ENCODE results near the gene RNF2. TPM values are rescaled to one million over a fixed set of nuclear protein-coding genes. Genes with fewer than 3 reads are reported as not detected.

Gene RNF2
- total RNA-seq, 1 donor: 25.9 TPM

DNA sequence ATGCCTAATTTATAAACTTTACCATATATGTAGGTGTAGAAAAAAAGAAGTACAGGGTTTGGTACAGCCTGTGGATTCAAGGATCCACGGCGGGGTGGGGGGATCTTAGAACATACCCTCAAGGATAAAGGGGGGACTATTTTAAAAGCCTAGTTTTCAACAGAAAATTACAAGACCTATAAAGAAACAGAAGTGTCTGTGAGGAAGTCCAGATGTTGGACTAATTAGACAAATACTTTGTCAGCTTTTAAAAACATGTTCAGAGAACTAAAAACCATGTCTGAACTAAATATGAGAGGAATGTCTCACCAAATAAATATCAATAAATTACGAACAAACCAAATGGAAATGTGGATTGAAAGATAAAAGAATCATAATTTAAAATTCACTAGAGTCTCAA lies 59.8 kb downstream of the RNF2 start:
- no peaks in the 10 kb centered on the region for H3K4me1 ChIP-seq (ENCODE audit: insufficient read depth, low read length)
- H3K27me3 ChIP-seq (ENCODE audit: insufficient read depth, low read length): no peaks in the 10 kb centered on the region
- peaks cover 6% of the 10 kb centered on the region for H3K9me3 ChIP-seq (ENCODE audit: low read depth, low read length)
- H3K4me3 ChIP-seq (ENCODE audit: low read length): no peak overlapping the region

DNA sequence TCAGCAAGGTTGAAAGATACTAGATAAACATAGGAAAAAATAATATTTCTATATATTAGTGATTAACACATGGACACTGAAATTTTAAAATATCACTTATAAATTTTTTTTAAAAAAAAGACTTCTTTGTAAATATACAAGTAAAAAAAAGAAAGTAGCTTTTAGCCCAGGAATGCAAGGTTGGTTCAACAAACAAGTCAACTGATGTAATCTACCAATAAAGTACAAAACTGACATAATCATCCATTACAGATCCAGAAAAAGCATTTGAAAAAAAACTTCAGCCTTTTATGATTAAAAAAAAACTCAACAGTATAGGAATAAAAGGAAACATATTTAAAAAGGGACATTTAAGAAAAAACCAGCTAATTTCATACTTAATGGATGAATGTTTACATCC lies 63.0 kb downstream of the RNF2 start:
- H3K9me3 ChIP-seq (ENCODE audit: low read depth, low read length): peaks cover 6% of the 10 kb centered on the region
- no peaks in the 10 kb centered on the region for H3K4me1 ChIP-seq (ENCODE audit: insufficient read depth, low read length)
- H3K4me3 ChIP-seq (ENCODE audit: low read length): no peak overlapping the region
- no peaks in the 10 kb centered on the region for H3K27me3 ChIP-seq (ENCODE audit: insufficient read depth, low read length)

DNA sequence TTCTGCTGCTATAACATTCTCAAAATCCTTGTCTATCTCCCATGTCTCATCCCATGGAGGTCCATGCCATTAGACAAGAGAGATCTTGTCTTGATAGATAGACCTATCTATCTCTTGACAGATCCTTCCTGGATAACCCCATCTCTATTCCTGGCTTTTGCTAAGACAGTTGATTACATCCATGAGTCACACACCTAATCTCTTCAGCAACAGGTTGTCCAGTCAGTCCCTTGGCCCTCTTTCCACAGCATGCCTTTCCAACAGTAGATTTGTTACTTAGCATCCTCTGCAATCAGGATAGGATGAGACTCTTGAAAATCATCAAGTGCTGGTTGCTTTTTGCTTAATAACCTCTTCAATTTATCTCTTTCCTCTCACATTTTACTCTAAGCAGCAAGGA lies 64.8 kb downstream of the RNF2 start:
- H3K27me3 ChIP-seq (ENCODE audit: insufficient read depth, low read length): no peaks in the 10 kb centered on the region
- no peaks in the 10 kb centered on the region for H3K4me1 ChIP-seq (ENCODE audit: insufficient read depth, low read length)
- no peak overlapping the region for H3K4me3 ChIP-seq (ENCODE audit: low read length)
- H3K9me3 ChIP-seq (ENCODE audit: low read depth, low read length): peaks cover 6% of the 10 kb centered on the region

DNA sequence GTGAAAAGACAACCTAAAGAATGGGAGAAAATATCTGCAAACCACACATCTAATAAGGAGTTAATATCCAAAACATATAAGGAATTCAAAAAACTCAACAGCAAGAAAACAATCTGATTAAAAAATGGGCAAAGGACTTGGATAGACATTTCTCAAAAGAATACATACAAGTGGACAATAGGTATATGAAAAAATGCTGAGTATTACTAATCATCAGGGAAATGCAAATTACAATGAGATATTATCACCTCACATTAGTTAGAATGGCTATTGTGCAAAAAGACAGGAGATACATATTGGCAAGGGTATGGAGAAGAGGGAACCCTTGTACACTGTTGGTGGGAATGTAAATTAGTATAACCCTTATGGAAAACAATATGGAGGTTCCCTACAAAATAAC lies 66.5 kb downstream of the RNF2 start:
- H3K27me3 ChIP-seq (ENCODE audit: insufficient read depth, low read length): no peaks in the 10 kb centered on the region
- no peak overlapping the region for H3K4me3 ChIP-seq (ENCODE audit: low read length)
- no peaks in the 10 kb centered on the region for H3K4me1 ChIP-seq (ENCODE audit: insufficient read depth, low read length)
- H3K9me3 ChIP-seq (ENCODE audit: low read depth, low read length): peaks cover 6% of the 10 kb centered on the region

DNA sequence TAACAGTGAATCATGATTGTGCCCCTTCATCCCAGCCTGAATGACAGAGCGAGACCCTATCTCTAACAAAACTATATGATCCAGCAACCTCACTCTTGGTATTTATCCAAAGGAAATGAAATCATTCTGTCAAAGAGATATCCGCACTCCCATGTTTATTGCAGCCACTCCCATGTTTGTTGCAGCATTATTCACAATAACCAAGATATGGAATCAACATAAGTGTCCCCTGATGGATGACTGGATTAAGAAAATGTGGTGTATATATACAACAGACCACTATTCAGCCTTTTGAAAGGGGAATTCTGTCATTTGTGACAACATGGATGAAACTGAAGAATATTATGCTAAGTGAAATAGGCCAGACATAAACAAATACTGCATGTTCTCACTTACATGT lies 67.0 kb downstream of the RNF2 start:
- Histone ChIP-seq H3K4me3 (ENCODE audit: low read length) (no peak overlapping the region), H3K9me3 (ENCODE audit: low read depth, low read length) (peaks cover 6% of the 10 kb centered on the region), H3K27me3 (ENCODE audit: insufficient read depth, low read length) (no peaks in the 10 kb centered on the region), H3K4me1 (ENCODE audit: insufficient read depth, low read length) (no peaks in the 10 kb centered on the region)

DNA sequence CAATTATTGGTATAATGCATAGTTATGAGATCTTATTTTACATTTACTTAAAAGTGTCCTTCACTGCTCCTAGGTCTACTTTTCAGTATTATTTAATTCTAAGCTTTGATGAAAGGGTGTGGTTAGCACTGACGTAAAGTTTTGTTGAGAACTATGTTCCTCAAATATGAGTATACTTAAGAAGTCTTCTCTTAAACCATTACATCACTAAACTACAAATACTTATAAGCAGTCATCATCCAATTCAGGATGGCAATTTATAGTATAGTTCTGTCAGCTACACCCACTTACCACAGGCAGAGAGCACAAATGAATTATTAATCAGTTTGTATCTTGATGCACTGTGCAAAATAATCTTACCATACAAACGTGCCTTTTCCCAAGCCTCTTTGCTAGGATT lies 84.3 kb downstream of the RNF2 start:
- Histone ChIP-seq H3K27me3 (ENCODE audit: insufficient read depth, low read length) (no peaks in the 10 kb centered on the region), H3K4me3 (ENCODE audit: low read length) (no peak overlapping the region)

DNA sequence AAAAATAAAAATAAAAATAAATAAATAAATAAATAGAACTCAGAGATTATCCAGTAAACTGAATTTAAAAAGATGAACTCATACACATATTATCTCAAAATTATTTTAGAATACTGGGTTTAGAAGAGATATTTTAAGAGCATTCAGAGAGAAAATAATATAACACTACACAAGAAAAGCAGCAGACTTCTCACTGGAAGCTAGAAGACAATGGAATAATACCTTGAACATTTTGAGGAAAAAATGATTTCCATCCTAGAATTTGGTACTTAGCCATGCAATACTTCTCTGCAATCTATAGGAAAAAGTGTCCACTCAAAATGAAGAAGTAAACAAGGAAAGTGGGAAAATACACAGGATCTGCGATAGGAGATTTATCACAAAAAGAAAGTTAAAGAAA lies 87.2 kb downstream of the RNF2 start:
- H3K9me3 ChIP-seq (ENCODE audit: low read depth, low read length): peaks cover 6% of the 10 kb centered on the region
- H3K4me3 ChIP-seq (ENCODE audit: low read length): no peak overlapping the region
- H3K27me3 ChIP-seq (ENCODE audit: insufficient read depth, low read length): no peaks in the 10 kb centered on the region
- no peaks in the 10 kb centered on the region for H3K4me1 ChIP-seq (ENCODE audit: insufficient read depth, low read length)

More for the DNA sequence above, 84.3 kb downstream of the RNF2 start:
- peaks cover 6% of the 10 kb centered on the region for H3K9me3 ChIP-seq (ENCODE audit: low read depth, low read length)
- H3K4me1 ChIP-seq (ENCODE audit: insufficient read depth, low read length): no peaks in the 10 kb centered on the region

DNA sequence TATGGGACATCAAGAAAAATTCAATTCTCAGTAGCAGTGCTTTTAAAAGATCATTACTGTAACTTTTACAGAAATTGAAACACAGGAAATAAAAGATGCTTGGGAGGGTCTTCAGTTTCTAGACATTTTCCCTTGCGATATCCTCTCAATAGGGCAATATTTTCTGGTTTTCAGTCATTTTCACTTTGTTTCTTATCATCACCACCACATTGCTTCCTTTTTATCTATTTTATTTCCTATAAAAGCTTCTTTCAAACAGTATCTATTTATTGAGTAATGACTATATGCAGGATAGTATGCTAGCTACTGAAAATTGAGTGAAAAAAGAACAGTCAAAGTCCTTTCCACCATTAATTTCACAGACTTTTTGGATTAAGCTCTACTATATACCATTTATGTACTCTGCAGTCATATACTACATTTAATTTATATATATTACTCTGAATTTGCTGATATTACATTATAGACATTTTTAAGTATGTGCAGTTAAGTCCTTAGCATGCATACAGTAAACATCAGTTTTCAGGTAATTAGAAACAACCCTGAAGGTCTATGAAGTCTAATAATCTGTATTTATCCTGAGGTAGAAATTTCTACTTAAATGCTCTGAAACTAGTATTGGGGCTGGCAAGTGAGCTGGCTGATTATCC lies 92.7 kb downstream of the RNF2 start:
- Histone ChIP-seq H3K27me3 (ENCODE audit: insufficient read depth, low read length) (no peaks in the 10 kb centered on the region), H3K4me1 (ENCODE audit: insufficient read depth, low read length) (no peaks in the 10 kb centered on the region), H3K9me3 (ENCODE audit: low read depth, low read length) (peaks cover under 1% of the 10 kb centered on the region), H3K4me3 (ENCODE audit: low read length) (no peak overlapping the region)

DNA sequence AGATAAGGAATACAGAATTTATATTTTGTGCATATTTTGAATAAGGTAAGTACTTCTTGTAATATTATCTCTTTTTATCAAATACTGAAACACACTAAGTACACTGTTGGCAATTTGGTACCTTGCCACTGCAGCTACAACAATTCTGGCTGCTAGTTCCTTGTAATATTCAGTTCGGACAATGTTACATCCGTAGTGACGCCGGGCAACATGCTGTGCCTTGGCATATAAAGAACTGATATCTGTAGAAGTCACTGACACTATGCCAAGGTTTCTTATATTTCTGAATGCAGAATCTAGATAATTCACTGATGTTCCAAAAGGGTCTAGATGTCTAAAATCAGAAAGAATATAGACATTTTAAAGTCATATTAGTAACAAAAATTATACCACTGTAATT lies 93.9 kb downstream of the RNF2 start:
- H3K9me3 ChIP-seq (ENCODE audit: low read depth, low read length): no peaks in the 10 kb centered on the region
- no peak overlapping the region for H3K4me3 ChIP-seq (ENCODE audit: low read length)
- H3K27me3 ChIP-seq (ENCODE audit: insufficient read depth, low read length): no peaks in the 10 kb centered on the region
- H3K4me1 ChIP-seq (ENCODE audit: insufficient read depth, low read length): no peaks in the 10 kb centered on the region

DNA sequence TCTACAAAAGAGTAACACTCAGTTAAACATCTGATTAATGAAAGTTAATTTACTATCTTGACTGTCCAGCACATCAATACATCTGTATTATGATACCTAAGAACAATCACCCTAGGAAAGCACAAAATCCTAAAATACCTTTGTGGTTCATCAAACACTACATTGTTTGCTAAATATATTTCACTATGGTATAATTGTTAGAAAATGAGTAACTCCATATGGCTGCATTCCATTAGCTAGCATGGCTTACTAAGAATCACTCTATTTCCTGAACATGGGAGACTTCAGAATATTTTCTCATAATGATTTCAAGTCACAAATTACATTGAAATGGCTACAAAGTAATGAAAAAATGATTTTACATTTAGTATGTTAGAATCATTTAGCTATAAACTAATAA lies 98.9 kb downstream of the RNF2 start:
- Histone ChIP-seq H3K4me3 (ENCODE audit: low read length) (no peak overlapping the region), H3K4me1 (ENCODE audit: insufficient read depth, low read length) (no peaks in the 10 kb centered on the region), H3K27me3 (ENCODE audit: insufficient read depth, low read length) (no peaks in the 10 kb centered on the region), H3K9me3 (ENCODE audit: low read depth, low read length) (no peaks in the 10 kb centered on the region)

DNA sequence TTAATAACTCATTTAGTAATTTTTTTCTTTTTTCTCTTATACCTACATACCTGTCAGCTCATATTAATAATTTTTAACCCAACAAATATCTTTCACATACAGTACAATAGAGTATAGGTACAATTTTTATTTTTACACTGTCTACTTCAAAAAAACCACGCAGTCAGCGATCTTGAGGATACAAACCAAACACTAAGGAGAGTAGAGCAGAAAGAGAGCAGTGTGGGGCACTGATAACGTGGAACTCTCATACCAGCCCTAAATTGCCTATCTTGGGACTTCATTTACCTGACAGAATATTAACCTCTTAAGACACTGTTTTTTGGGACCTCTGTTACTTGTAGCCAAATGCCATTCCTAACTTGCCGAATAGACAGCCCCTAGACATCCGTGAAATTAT lies 105.9 kb downstream of the RNF2 start:
- Histone ChIP-seq H3K27me3 (ENCODE audit: insufficient read depth, low read length) (no peaks in the 10 kb centered on the region), H3K9me3 (ENCODE audit: low read depth, low read length) (no peaks in the 10 kb centered on the region), H3K4me1 (ENCODE audit: insufficient read depth, low read length) (peaks cover 27% of the 10 kb centered on the region), H3K4me3 (ENCODE audit: low read length) (no peak overlapping the region)

Other genes with a start within 250 kb of the RNF2 start
- 26.3 TPM for gene NIBAN1, start 71.0 kb upstream of the RNF2 start, total RNA-seq
- gene TRMT1L, start 111.4 kb downstream of the RNF2 start, total RNA-seq: 3.3 TPM
- gene SWT1, start 111.6 kb downstream of the RNF2 start, total RNA-seq: 10.9 TPM

Measured in mononuclear cell (primary cell).